ENCODE measurements around the gene PAXX. TPM values are rescaled to one million over a fixed set of nuclear protein-coding genes. Genes with fewer than 3 reads are reported as not detected.

PAXX gene
- total RNA-seq, 4 donors from 2014 or later = 49.3 to 85.2 (median 66.0) TPM

GRCh38 chr9:137023157-137023556, 30.9 kb downstream of the PAXX start:
- no peak overlapping the region for H3K4me3 ChIP-seq
- H3K27me3 ChIP-seq = no peaks in the 10 kb centered on the region
- intact Hi-C loops (cut with DNase I; ENCODE audit: low total_unique reads) = no loop called here
- H3K27ac ChIP-seq = peak overlapping the region in 2 of 4 donors; percentile 70
- in situ Hi-C loops (cut with MboI; ENCODE audit: low pct_ligation_motif_present in 1 of 4, low pct_unique_long_range_greater_than_20kb in 1 of 4, low sequenced_read_pairs in 3 of 4) = no loop called here
- no peak for DNase-seq
- TF ChIP-seq CTCF (IDR thresholded peaks at IDR 0.05) (no peak), POLR2A (IDR thresholded peaks at IDR 0.05) (no peak), EP300 (IDR thresholded peaks at IDR 0.05; ENCODE audit: low read depth) (no peak), POLR2AphosphoS5 (IDR thresholded peaks at IDR 0.05) (no peak)
- H3K4me1 ChIP-seq = peaks cover 8 to 41% (median 34%) of the 10 kb centered on the region in 4 donors
- no peaks in the 10 kb centered on the region for H3K36me3 ChIP-seq
- H3K9me3 ChIP-seq = no peaks in the 10 kb centered on the region
- 66 to 67% methylated on average over 4 to 7 of the region's 7 CpGs for WGBS, 2 donors (ENCODE audit: low coverage in 1 of 2)

- Histone ChIP-seq H3K4me1 (peaks cover 8 to 44% (median 37%) of the 10 kb centered on the region in 4 donors), H3K27ac (no peak overlapping the region), H3K4me3 (no peak overlapping the region), H3K27me3 (no peaks in the 10 kb centered on the region), H3K9me3 (no peaks in the 10 kb centered on the region), H3K36me3 (no peaks in the 10 kb centered on the region)
- 87% methylated on average over 15 of the region's 15 CpGs; no CpG with 5 or more reads in 1 of the 2 donors for WGBS, 2 donors (ENCODE audit: low coverage in 1 of 2)
- no peak for TF ChIP-seq EP300 (IDR thresholded peaks at IDR 0.05; ENCODE audit: low read depth)
- no peak for DNase-seq
- intact Hi-C loops (cut with DNase I; ENCODE audit: low total_unique reads) (no loop called here), in situ Hi-C loops (cut with MboI; ENCODE audit: low pct_ligation_motif_present in 1 of 4, low pct_unique_long_range_greater_than_20kb in 1 of 4, low sequenced_read_pairs in 3 of 4) (no loop called here)
These were observed 31.4 kb downstream of the PAXX start for GRCh38 chr9:137023583-137023991.

GRCh38 chr9:137025517-137025966, 33.3 kb downstream of the PAXX start:
- no peaks in the 10 kb centered on the region for H3K9me3 ChIP-seq
- peaks cover 16 to 61% (median 48%) of the 10 kb centered on the region in 4 donors for H3K4me1 ChIP-seq
- intact Hi-C loops (cut with DNase I; ENCODE audit: low total_unique reads) (no loop called here), in situ Hi-C loops (cut with MboI; ENCODE audit: low pct_ligation_motif_present in 1 of 4, low pct_unique_long_range_greater_than_20kb in 1 of 4, low sequenced_read_pairs in 3 of 4) (loop anchor here in 2 of 4 donors (25.0 kb wide), 1 partner anchor 238 kb away; the partner anchor contains the start of genes CCDC183 (in 2 of the 2) and TMEM141 (in 2 of the 2))
- 55% methylated on average over 21 of the region's 21 CpGs; no CpG with 5 or more reads in 1 of the 2 donors for WGBS, 2 donors (ENCODE audit: low coverage in 1 of 2)
- DNase-seq = no peak
- H3K27ac ChIP-seq = peak overlapping the region in 1 of 4 donors; percentile 1
- no peaks in the 10 kb centered on the region for H3K36me3 ChIP-seq
- H3K4me3 ChIP-seq = no peak overlapping the region
- TF ChIP-seq CTCF (IDR thresholded peaks at IDR 0.05) (no peak), POLR2AphosphoS5 (IDR thresholded peaks at IDR 0.05) (no peak), POLR2A (IDR thresholded peaks at IDR 0.05) (no peak), EP300 (IDR thresholded peaks at IDR 0.05; ENCODE audit: low read depth) (no peak)
- H3K27me3 ChIP-seq = no peaks in the 10 kb centered on the region

- TF ChIP-seq CTCF (IDR thresholded peaks at IDR 0.05) (no peak), EP300 (IDR thresholded peaks at IDR 0.05; ENCODE audit: low read depth) (no peak), POLR2AphosphoS5 (IDR thresholded peaks at IDR 0.05) (no peak), POLR2A (IDR thresholded peaks at IDR 0.05) (no peak)
- Histone ChIP-seq H3K27ac (no peak overlapping the region), H3K4me3 (no peak overlapping the region), H3K36me3 (no peaks in the 10 kb centered on the region), H3K27me3 (no peaks in the 10 kb centered on the region), H3K4me1 (peaks cover 16 to 67% (median 47%) of the 10 kb centered on the region in 4 donors), H3K9me3 (no peaks in the 10 kb centered on the region)
- intact Hi-C loops (cut with DNase I; ENCODE audit: low total_unique reads) (no loop called here), in situ Hi-C loops (cut with MboI; ENCODE audit: low pct_ligation_motif_present in 1 of 4, low pct_unique_long_range_greater_than_20kb in 1 of 4, low sequenced_read_pairs in 3 of 4) (loop anchor here in 2 of 4 donors (25.0 kb wide), 1 partner anchor 239 kb away; the partner anchor contains the start of genes CCDC183 (in 2 of the 2) and TMEM141 (in 2 of the 2))
- no peak for DNase-seq
- WGBS, 2 donors (ENCODE audit: low coverage in 1 of 2) = 77% methylated on average over 2 of the region's 2 CpGs; no CpG with 5 or more reads in 1 of the 2 donors
These were observed 34.2 kb downstream of the PAXX start for GRCh38 chr9:137026384-137026783.

Measured in transverse colon (tissue), 4 donors.